Stimulated activated CD8-positive, alpha-beta memory T cell treated with anti-CD3 and anti-CD28 coated beads, Interleukin-7, amount 100 ng/mL, for 4 hours (primary cell): ENCODE measurements around the gene TRPM3.

ENCODE experiments used
- DNase-seq, 2 donors: peaks; one replicate each; pipeline ENCODE4 v3.0.0-alpha.2; 2020; ENCODE audit warnings: low read depth in 2 of 2

Gene TRPM3

DNA sequence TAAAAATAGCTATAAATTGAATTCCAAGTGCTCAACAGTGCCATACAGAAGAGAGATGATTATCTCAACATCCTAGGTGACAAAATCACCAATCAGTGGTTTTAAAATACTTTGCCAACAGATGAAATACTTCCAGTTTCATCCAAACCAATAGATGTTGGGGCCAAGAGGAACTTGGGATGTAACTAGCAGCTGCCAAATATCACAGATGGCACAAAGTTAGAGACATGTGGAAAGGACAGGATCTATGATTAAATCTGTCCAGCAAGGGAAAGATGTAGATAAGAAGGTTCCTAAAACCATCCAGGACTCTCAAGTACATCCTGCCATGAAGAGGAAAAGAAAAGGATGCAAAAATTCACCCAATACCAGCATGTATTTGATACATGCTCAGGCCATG, 23.8 kb downstream of the TRPM3 start:
- DNase-seq: no peak

GRCh38 chr9:71096421-71097108, 24.9 kb downstream of the TRPM3 start:
- no peak for DNase-seq

GRCh38 chr9:71094708-71095251, 26.6 kb downstream of the TRPM3 start:
- no peak for DNase-seq

- no peak for DNase-seq
Observed at GRCh38 chr9:71090896-71091295, 30.5 kb downstream of the TRPM3 start.

DNA sequence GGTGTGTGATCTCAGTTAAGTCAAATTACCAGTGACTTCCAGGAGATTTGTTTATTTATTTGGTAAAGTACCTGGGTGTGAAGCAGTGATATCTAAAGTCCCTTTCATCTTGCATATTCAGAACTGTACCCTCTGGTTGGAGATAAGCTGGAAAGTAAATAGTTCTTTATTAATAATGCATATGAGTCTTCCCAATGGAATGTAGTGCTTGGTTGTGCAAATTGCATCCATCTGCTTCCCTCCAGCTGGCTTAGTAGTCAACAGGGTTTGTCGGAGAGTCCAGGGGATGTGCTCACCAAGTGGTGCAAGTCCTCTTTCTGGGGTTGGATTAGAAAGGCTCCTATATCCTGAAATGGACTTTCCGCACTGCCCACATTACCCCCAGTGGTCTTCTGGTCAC, 42.0 kb downstream of the TRPM3 start:
- no peak for DNase-seq

DNA sequence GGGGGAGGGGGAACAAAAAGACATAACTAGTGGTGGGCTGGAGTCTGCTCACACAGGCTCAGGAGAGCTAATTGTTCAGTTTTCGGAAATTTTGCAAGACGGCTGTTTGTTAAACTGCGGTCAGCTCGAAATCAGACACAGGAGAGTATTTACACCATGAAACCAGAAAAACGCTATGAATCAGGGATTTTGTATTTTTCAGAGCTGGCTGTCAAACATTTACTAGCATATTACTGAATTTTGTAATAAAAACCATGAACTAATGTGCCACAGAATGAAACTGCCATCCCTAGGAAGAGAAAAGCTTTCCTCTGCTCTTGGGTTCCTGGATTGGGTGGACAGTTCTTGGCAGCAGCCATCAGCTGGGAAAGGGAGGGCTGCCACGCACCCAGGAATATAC, 45.3 kb downstream of the TRPM3 start:
- DNase-seq: no peak

DNA sequence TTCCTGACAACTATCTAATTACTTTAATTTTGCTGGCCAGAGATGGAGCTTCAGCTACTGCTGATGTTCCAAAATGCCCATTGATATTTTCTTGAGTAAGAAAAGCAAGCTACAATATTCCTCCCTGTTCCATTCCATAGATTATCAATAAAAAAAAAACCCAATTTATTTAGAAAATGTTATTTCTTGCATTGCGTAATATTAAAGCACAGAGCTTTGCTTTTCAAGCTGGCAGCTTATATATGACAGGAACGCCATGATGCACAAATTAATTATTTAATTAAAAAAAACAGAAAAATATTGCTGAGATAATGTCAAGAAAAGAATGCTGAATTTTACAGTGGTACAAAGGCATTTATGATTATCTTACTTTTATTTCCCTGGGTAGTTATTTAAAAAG, 47.9 kb downstream of the TRPM3 start:
- no peak for DNase-seq

DNA sequence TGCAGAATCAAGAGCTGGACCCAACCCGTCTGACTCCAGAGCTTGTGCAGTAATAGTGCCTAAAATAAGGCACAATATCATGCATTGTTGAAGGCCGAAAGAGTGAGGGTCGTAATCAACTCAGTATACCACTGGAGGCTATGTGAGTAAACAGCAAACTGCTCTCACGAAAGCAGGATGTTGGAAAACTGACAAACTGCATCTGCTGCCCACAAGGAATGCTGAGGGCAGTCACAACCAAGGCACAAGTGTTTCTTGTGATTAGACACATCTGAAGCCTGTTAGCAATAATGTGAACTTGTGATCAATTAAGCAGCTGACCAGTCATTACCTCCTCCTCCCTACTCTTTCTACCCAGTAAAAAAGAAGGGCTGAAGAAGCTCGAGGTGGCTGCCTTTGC, 48.8 kb downstream of the TRPM3 start:
- DNase-seq: no peak

DNA sequence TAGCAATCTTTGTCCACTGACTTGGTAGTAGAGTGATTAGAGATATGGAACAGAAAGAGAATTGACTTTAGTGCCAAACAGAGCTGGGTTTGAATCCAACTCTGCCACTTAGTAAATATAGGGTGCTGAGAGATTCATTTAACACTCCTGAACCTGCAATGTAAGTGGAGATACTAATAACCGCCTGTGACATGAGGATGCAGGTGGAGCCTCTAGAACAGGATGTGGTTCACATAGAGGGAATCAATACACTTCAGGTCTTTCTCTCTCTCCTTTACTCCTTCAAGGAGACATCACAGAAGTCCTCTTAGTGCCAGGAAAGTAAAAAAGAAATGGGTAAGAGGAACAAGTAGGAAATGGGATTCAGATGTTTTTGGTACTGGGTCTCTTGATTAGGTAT, 49.8 kb downstream of the TRPM3 start:
- DNase-seq: no peak

DNA sequence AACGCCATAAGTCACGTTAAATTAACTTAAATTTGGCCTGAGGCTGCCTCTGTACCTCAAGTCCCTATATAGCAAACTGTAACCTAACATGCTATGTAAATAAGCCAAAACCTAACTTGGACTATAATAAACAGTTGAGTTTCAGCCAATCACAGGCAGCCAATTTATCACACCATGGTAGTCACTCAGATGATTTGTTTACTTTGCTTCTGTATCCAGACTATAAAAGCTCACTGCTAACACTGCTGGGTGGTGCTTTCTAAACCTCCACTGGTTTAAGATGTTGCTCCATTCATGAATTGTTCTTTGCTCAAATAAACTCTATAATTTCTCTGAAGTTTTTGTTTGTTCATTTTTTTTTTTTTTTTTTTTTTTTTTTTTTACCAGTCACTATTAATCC, 62.8 kb downstream of the TRPM3 start:
- DNase-seq: no peak

DNA sequence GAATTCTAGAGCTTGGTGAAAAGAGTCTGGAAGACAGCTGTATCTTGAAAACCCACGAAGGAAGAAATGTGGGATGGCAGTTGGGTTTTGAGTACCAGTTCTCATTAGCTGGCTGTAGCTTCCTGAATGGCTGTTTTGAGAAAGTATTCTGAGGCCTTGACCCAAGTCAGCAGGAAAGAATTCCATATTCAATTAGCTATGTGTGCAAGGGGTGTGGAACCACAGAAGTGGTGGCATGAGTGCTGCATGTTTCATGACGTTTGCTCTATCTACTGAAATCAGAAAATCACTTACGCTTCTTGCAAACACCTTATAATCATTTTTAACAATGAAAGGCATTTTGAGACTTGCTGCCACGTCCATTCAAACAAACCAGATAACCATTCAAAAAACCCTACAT, 69.1 kb downstream of the TRPM3 start:
- no peak for DNase-seq

- DNase-seq: no peak
Observed at GRCh38 chr9:71048280-71048679, 73.1 kb downstream of the TRPM3 start.

GRCh38 chr9:71042448-71042990, 78.9 kb downstream of the TRPM3 start:
- no peak for DNase-seq

GRCh38 chr9:71037521-71037920, 83.9 kb downstream of the TRPM3 start:
- DNase-seq: no peak

DNA sequence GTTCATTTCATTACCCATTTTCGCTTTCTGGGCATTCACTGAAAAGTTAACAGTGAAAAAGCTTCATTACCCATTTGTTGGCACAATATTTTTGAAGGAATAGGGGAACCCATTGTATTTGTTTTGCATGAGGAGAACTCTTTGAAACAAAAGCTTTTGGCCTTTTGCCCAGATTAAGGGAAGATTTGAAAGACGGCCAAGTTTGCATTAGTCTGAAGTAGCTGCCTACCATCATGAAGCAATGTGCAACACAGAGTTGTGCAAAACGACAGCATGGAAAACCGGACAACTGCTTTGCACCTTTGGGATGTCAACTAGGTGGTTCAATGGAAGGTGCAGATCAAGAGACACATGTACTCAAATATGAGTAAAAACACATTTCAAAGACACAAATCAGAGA, 84.9 kb downstream of the TRPM3 start:
- no peak for DNase-seq

DNA sequence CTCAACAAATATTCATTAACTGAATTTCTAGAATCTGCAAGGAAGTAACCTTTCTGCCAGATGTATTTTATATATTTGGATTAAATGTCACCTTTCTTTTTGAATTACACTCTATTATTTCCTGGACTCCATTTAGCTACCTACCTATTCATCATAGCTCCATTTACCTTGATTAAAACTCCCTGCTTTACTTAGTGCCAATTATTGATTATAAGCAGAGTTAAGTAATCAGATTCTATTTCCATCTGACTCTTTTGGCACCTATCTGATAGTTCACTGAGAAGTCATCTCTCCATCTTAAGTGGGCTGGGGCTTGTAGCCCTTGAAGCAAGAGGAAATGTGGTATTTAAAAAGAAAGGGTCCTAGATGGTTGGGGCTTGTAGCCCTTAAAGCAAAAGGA, 88.6 kb downstream of the TRPM3 start:
- DNase-seq: no peak

- DNase-seq: no peak
Observed at GRCh38 chr9:71025728-71026127, 95.7 kb downstream of the TRPM3 start.

DNA sequence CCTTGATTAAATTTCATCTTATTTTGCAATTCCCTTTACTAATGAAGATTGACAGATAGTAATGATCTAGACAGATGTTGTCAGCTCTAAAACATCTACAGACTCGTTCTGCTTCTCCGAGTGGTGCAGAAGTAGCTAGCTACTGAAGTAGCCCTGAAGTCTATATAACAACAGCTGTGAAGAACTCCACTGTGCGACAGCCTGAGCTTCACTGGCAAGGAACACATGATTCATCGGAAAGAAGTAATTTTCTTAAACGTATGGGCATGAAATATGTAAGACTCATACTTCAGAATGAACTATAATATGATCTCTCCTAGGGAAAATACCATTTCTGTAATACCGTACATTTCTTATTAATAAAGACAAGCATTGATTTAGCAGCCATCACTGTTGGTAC, 96.2 kb downstream of the TRPM3 start:
- DNase-seq: no peak

DNA sequence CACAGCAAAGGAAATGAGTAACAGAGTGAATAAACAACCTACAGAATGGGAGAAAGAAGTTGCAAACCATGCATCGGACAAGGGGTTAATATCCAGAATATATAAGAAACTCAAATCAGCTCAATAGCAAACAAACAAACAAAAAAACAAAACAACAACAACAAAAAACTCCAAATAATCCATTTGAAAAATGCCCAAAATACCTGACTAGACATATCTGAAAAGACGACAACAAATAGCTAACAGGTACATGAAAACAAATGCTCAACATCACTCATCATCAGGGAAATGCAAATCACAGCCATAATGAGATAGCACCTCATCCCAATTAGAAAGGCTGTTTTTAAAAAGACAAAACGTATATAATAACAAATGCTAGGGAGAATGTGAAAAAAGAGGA, 111.2 kb downstream of the TRPM3 start:
- no peak for DNase-seq

- no peak for DNase-seq
Observed at GRCh38 chr9:71005456-71005855, 116.0 kb downstream of the TRPM3 start.

GRCh38 chr9:71004196-71004595, 117.2 kb downstream of the TRPM3 start:
- DNase-seq: no peak

- no peak for DNase-seq
Observed at GRCh38 chr9:71003346-71003745, 118.1 kb downstream of the TRPM3 start.

- no peak for DNase-seq
Observed at GRCh38 chr9:71001780-71002386, 119.5 kb downstream of the TRPM3 start.
